Keratinocyte (primary cell): ENCODE data around the gene NEK9. TPM values are rescaled to one million over a fixed set of nuclear protein-coding genes. Genes with fewer than 3 reads are reported as not detected.

ENCODE experiments used
- DNase-seq: peaks from one replicate; pipeline ENCODE4 v3.0.0-alpha.2; 2011; ENCODE audit warnings: low read depth, missing footprints, low spot score
- FAIRE-seq: peaks from 2 replicates; lab custom pipeline; 2011; peaks lifted over from hg19 to GRCh38; lab: Jason Lieb, UNC
- H2AFZ ChIP-seq: 2 replicates; pipeline ENCODE4 v1.6.0; 2012; ENCODE audit warnings: low read length, control low read depth, inconsistent platforms; ENCODE audit not compliant: control insufficient read depth
- H3K27ac ChIP-seq: 2 replicates; pipeline ENCODE4 v1.5.1; 2011; ENCODE audit warnings: low read length; ENCODE audit not compliant: control insufficient read depth, insufficient read depth
- H3K27me3 ChIP-seq: 3 replicates; pipeline ENCODE4 v1.6.0; 2011; ENCODE audit warnings: low read length; ENCODE audit not compliant: control insufficient read depth, insufficient read depth; ENCODE audit errors: extremely low read depth
- H3K36me3 ChIP-seq, 2 experiments: 2 replicates in 1 of 2; 3 replicates in 1 of 2; pipeline ENCODE4 v1.5.1; 2011; ENCODE audit warnings: low read length in 2 of 2, mild to moderate bottlenecking in 1 of 2; ENCODE audit not compliant: control insufficient read depth in 2 of 2, insufficient read depth in 2 of 2; ENCODE audit errors: extremely low read depth in 1 of 2
- H3K4me1 ChIP-seq: 3 replicates; pipeline ENCODE4 v1.5.1; 2011; ENCODE audit warnings: low read length; ENCODE audit not compliant: control insufficient read depth, insufficient read depth; ENCODE audit errors: extremely low read depth
- H3K4me2 ChIP-seq: 3 replicates; pipeline ENCODE4 v1.6.0; 2011; ENCODE audit warnings: low read depth, low read length; ENCODE audit not compliant: control insufficient read depth, insufficient read depth; ENCODE audit errors: extremely low read depth
- H3K4me3 ChIP-seq, 3 experiments: fragments of 200-600 bp in 1 of 3; sonication (generic) in 1 of 3; 2 replicates in 2 of 3; 3 replicates in 1 of 3; pipeline ENCODE4 v1.5.1; 2011 to 2016; ENCODE audit warnings: low read length in 3 of 3, mild to moderate bottlenecking in 3 of 3, control low read depth in 2 of 3, inconsistent platforms in 1 of 3, low read depth in 1 of 3, mixed read lengths in 1 of 3, mixed run types in 1 of 3, moderate library complexity in 1 of 3; ENCODE audit not compliant: control insufficient read depth in 2 of 3, insufficient read depth in 2 of 3; ENCODE audit errors: extremely low read depth in 1 of 3
- H3K79me2 ChIP-seq: 2 replicates; pipeline ENCODE4 v1.6.0; 2012; ENCODE audit warnings: low read length; ENCODE audit not compliant: control insufficient read depth, insufficient read depth
- H3K9ac ChIP-seq: 3 replicates; pipeline ENCODE4 v1.6.0; 2011; ENCODE audit warnings: low read length; ENCODE audit not compliant: control insufficient read depth, insufficient read depth; ENCODE audit errors: extremely low read depth
- H3K9me1 ChIP-seq: 3 replicates; pipeline ENCODE4 v1.6.0; 2011; ENCODE audit warnings: low read length; ENCODE audit not compliant: control insufficient read depth, insufficient read depth; ENCODE audit errors: extremely low read depth
- H3K9me3 ChIP-seq: 2 replicates; pipeline ENCODE4 v1.5.1; 2012; ENCODE audit warnings: low read depth, low read length; ENCODE audit not compliant: control insufficient read depth
- H4K20me1 ChIP-seq: 3 replicates; pipeline ENCODE4 v1.6.0; 2011; ENCODE audit warnings: low read length; ENCODE audit not compliant: control insufficient read depth, insufficient read depth; ENCODE audit errors: extremely low read depth
- EZH2 ChIP-seq: IDR thresholded peaks from one replicate; pipeline ENCODE4 v1.6.1; 2012; ENCODE audit warnings: inconsistent platforms, mild to moderate bottlenecking, low read length, moderate library complexity
- dilution Hi-C: fragments of 300-500 bp; cut with MboI; formaldehyde crosslinking; loops from one replicate; pipeline ENCODE4 v1.7.0; 2020; ENCODE audit warnings: low sequenced_read_pairs; ENCODE audit not compliant: extremely low pct_ligation_motif_present
- polyA plus RNA-seq, 5 experiments: library from polyadenylated mRNA; depleted of rRNA in 3 of 5; stranded (reverse) in 3 of 5; stranded (forward) in 1 of 5; unstranded in 1 of 5; fragments of >200 nt; gene quantifications; 1 replicate in 1 of 5; 2 replicates in 3 of 5; 3 replicates in 1 of 5; pipeline versions ENCODE4 v1.2.1 to v1.2.3, GENCODE V29; 2011 to 2012; ENCODE audit warnings: missing spikeins in 2 of 5, low read depth in 1 of 5, low replicate concordance in 1 of 5
- TF ChIP-seq, protein P1 (sequence below), 3 experiments: IDR thresholded peaks in 1 of 3; conservative IDR thresholded peaks in 1 of 3; optimal IDR thresholded peaks in 1 of 3; 2 replicates in 2 of 3; 3 replicates in 1 of 3; pipeline versions ENCODE3 to v1.5.1; 2011; ENCODE audit warnings: low read length in 3 of 3, mild to moderate bottlenecking in 3 of 3, moderate library complexity in 2 of 3, control low read depth in 1 of 3, inconsistent platforms in 1 of 3; ENCODE audit not compliant: insufficient read depth in 2 of 3; ENCODE audit errors: extremely low read depth in 1 of 3

NEK9 gene
- polyA plus RNA-seq, 1 donor (not counting 4 experiments of a cell fraction or from before 2014, with no cell fraction given) = 43.7 TPM

DNA sequence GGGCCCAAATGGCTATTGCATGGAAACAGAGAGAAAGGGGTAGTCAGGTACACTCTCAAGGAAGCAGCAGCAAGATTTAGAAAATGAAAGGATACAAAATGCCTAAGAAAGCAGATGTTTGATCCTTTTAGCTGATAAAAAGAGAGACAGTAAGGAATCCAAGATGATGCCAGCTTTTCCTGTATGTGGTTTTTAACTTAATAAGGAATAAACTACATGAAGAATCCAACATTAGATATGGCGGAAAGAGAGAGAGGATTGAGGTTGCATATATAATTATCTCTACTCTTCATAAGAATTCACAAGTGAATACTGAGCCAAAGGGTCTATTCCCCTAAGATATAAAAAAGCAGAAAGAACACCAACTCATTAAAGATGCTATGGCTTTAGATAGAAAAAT is 38.0 kb upstream of the NEK9 start:
- Histone ChIP-seq H3K27me3 (no peaks in the 10 kb centered on the region), H3K4me3 (no peak overlapping the region), H3K9me1 (peaks cover 5% of the 10 kb centered on the region), H3K4me2 (no peak overlapping the region), H3K79me2 (peaks cover 96% of the 10 kb centered on the region), H2AFZ (no peak overlapping the region), H3K4me1 (no peaks in the 10 kb centered on the region), H3K36me3 (peaks cover 0 to 2% of the 10 kb centered on the region in 2 experiments), H3K27ac (no peak overlapping the region), H4K20me1 (peaks cover 4% of the 10 kb centered on the region), H3K9ac (no peak overlapping the region), H3K9me3 (no peaks in the 10 kb centered on the region)
- FAIRE-seq (no peak), DNase-seq (no peak)
- TF ChIP-seq, protein P1, sequence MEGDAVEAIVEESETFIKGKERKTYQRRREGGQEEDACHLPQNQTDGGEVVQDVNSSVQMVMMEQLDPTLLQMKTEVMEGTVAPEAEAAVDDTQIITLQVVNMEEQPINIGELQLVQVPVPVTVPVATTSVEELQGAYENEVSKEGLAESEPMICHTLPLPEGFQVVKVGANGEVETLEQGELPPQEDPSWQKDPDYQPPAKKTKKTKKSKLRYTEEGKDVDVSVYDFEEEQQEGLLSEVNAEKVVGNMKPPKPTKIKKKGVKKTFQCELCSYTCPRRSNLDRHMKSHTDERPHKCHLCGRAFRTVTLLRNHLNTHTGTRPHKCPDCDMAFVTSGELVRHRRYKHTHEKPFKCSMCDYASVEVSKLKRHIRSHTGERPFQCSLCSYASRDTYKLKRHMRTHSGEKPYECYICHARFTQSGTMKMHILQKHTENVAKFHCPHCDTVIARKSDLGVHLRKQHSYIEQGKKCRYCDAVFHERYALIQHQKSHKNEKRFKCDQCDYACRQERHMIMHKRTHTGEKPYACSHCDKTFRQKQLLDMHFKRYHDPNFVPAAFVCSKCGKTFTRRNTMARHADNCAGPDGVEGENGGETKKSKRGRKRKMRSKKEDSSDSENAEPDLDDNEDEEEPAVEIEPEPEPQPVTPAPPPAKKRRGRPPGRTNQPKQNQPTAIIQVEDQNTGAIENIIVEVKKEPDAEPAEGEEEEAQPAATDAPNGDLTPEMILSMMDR (optimal IDR thresholded peaks at IDR 0.05 in 1 of 3, IDR thresholded peaks at IDR 0.05 in 1 of 3, conservative IDR thresholded peaks at IDR 0.05 in 1 of 3; ENCODE audit: extremely low read depth in 1 of 3, insufficient read depth in 2 of 3, low read length in 3 of 3) = no peak
- TF ChIP-seq EZH2 = no peak
- dilution Hi-C loops = no loop called here

DNA sequence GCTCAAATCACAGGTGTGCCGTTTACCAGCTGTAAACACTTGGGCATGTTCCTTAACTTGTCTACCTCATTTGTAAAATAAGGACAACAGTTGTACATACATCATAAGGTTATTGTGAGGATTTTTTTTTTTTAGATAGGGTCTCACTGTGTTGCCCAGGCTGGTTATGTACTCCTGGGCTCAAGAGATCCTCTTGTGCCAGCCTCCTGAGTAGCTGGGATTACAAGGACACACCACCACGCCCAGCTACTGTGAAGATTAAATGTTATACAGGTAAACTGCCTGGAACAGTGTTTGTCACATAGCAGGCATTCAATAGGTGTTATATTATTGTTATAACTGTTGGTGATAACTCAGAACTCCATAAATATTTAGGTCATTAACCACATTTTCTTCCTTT is 36.8 kb upstream of the NEK9 start:
- TF ChIP-seq, protein P1 (optimal IDR thresholded peaks at IDR 0.05 in 1 of 3, IDR thresholded peaks at IDR 0.05 in 1 of 3, conservative IDR thresholded peaks at IDR 0.05 in 1 of 3; ENCODE audit: extremely low read depth in 1 of 3, insufficient read depth in 2 of 3, low read length in 3 of 3) = no peak
- Histone ChIP-seq H3K27ac (no peak overlapping the region), H3K9ac (no peak overlapping the region), H3K9me1 (no peaks in the 10 kb centered on the region), H3K4me1 (no peaks in the 10 kb centered on the region), H3K9me3 (no peaks in the 10 kb centered on the region), H3K4me3 (no peak overlapping the region), H3K27me3 (no peaks in the 10 kb centered on the region), H3K36me3 (peaks cover 0 to 2% of the 10 kb centered on the region in 2 experiments), H3K79me2 (peaks cover 96% of the 10 kb centered on the region), H2AFZ (no peak overlapping the region), H3K4me2 (no peak overlapping the region), H4K20me1 (peaks cover 2% of the 10 kb centered on the region)
- dilution Hi-C loops = no loop called here
- DNase-seq (no peak), FAIRE-seq (no peak)
